CD4-positive, alpha-beta T cell treated with Interleukin-6 at 100 ng/mL for 8 hours (primary cell): ENCODE results near the gene U2AF2.

ENCODE experiments used
- DNase-seq: peaks from one replicate; pipeline ENCODE4 v3.0.0-alpha.2; 2020; ENCODE audit warnings: mixed read lengths, low spot score

Gene U2AF2

GRCh38 chr19:55621673-55622231, 33.1 kb upstream of the U2AF2 start:
- no peak for DNase-seq

- DNase-seq: no peak
These were observed 32.4 kb upstream of the U2AF2 start for GRCh38 chr19:55622242-55622969.

GRCh38 chr19:55623130-55623529, 31.7 kb upstream of the U2AF2 start:
- no peak for DNase-seq

GRCh38 chr19:55623561-55623960, 31.3 kb upstream of the U2AF2 start:
- no peak for DNase-seq

GRCh38 chr19:55624109-55625003, 30.5 kb upstream of the U2AF2 start, which contains the start of gene ZNF784:
Gene ZNF784 (minus strand): TSS chr19:55624566. CDS start chr19:55624561, 5 bp downstream.
- peak; percentile 92 for DNase-seq

GRCh38 chr19:55625004-55625326, 29.9 kb upstream of the U2AF2 start:
- no peak for DNase-seq

GRCh38 chr19:55626350-55626749, 28.5 kb upstream of the U2AF2 start:
- peak; percentile 82 for DNase-seq

- DNase-seq: peak; percentile 90
These were observed 22.4 kb upstream of the U2AF2 start for GRCh38 chr19:55632463-55632834.

GRCh38 chr19:55633861-55634260, 21.0 kb upstream of the U2AF2 start:
- no peak for DNase-seq

GRCh38 chr19:55635334-55635717, 19.5 kb upstream of the U2AF2 start:
- no peak for DNase-seq

- DNase-seq: no peak
These were observed 18.9 kb upstream of the U2AF2 start for GRCh38 chr19:55635856-55636440.

- no peak for DNase-seq
These were observed 18.1 kb upstream of the U2AF2 start for GRCh38 chr19:55636723-55637122.

- DNase-seq: no peak
These were observed 17.3 kb upstream of the U2AF2 start for GRCh38 chr19:55637534-55637933.

- peak; percentile 42 for DNase-seq
These were observed 15.9 kb upstream of the U2AF2 start for GRCh38 chr19:55638864-55639359.

- peak; percentile 75 for DNase-seq
These were observed 14.7 kb upstream of the U2AF2 start for GRCh38 chr19:55640043-55640576.

GRCh38 chr19:55640577-55641425, 14.0 kb upstream of the U2AF2 start, which contains the start of gene ZNF580:
Gene ZNF580 (plus strand): TSS chr19:55641002. CDS start chr19:55642509, 1,507 bp downstream.
- DNase-seq: peak; percentile 39

GRCh38 chr19:55641426-55642152, 13.2 kb upstream of the U2AF2 start:
- DNase-seq: peak; percentile 23

- no peak for DNase-seq
These were observed 12.5 kb upstream of the U2AF2 start for GRCh38 chr19:55642153-55643002.
